Neural progenitor cell (in vitro differentiated cells): ENCODE measurements around the gene ST8SIA4. TPM values are rescaled to one million over a fixed set of nuclear protein-coding genes. Genes with fewer than 3 reads are reported as not detected.

ENCODE experiments used
- DNase-seq: peaks from one replicate; pipeline ENCODE4 v3.0.0-alpha.2; 2016; ENCODE audit warnings: low spot score
- H2AFZ ChIP-seq: fragments of 200-600 bp; sonication (generic); replicated peaks from 2 replicates; pipeline ENCODE4 v1.6.1; 2016; ENCODE audit warnings: antibody characterized with exemption
- H3F3A ChIP-seq: fragments of 200-600 bp; sonication (generic); 2 replicates; pipeline ENCODE4 v1.6.1; 2016; ENCODE audit warnings: antibody characterized with exemption, low read depth
- H3K27ac ChIP-seq: fragments of 200-600 bp; sonication (generic); 2 replicates; pipeline ENCODE4 v1.5.1; 2016; ENCODE audit warnings: mild to moderate bottlenecking
- H3K27me3 ChIP-seq: fragments of 200-600 bp; sonication (generic); 2 replicates; pipeline ENCODE4 v1.6.1; 2016; ENCODE audit warnings: mild to moderate bottlenecking, moderate library complexity
- H3K36me3 ChIP-seq: fragments of 200-600 bp; sonication (generic); 2 replicates; pipeline ENCODE4 v1.5.1; 2016
- H3K4me1 ChIP-seq: fragments of 200-600 bp; sonication (generic); 2 replicates; pipeline ENCODE4 v1.6.1; 2016; ENCODE audit warnings: mixed run types
- H3K4me2 ChIP-seq: fragments of 200-600 bp; sonication (generic); 2 replicates; pipeline ENCODE4 v1.6.1; 2016
- H3K4me3 ChIP-seq: fragments of 200-600 bp; sonication (generic); 2 replicates; pipeline ENCODE4 v1.5.1; 2016
- H3K79me2 ChIP-seq: fragments of 200-600 bp; sonication (generic); 2 replicates; pipeline ENCODE4 v1.6.1; 2016; ENCODE audit warnings: low read depth
- H3K9ac ChIP-seq: fragments of 200-600 bp; sonication (generic); 2 replicates; pipeline ENCODE4 v1.6.1; 2016
- H3K9me3 ChIP-seq: fragments of 200-600 bp; sonication (generic); 2 replicates; pipeline ENCODE4 v1.5.1; 2016; ENCODE audit warnings: low read depth
- H4K20me1 ChIP-seq: fragments of 200-600 bp; sonication (generic); 2 replicates; pipeline ENCODE4 v1.6.1; 2016; ENCODE audit warnings: low read depth
- H3K27ac Mint-ChIP-seq: 3 replicates; pipeline ENCODE4 v1.8.0; 2021; ENCODE audit warnings: mixed read lengths
- H3K27me3 Mint-ChIP-seq: 2 replicates; pipeline ENCODE4 v1.8.0; 2022; ENCODE audit warnings: low read depth, mild to moderate bottlenecking, inconsistent platforms, moderate library complexity, mixed read lengths; ENCODE audit not compliant: insufficient read depth
- H3K36me3 Mint-ChIP-seq: 3 replicates; pipeline ENCODE4 v1.8.0; 2021; ENCODE audit warnings: mixed read lengths
- H3K4me1 Mint-ChIP-seq: 3 replicates; pipeline ENCODE4 v1.8.0; 2021; ENCODE audit warnings: mixed read lengths
- H3K4me3 Mint-ChIP-seq: 3 replicates; pipeline ENCODE4 v1.8.0; 2021; ENCODE audit warnings: mild to moderate bottlenecking, moderate library complexity, mixed read lengths
- H3K9me3 Mint-ChIP-seq: 3 replicates; pipeline ENCODE4 v1.8.0; 2020; ENCODE audit warnings: mixed read lengths
- EZH2 ChIP-seq: fragments of 200-600 bp; sonication (generic); IDR thresholded peaks from 2 replicates; pipeline ENCODE4 v1.6.1; 2017; ENCODE audit warnings: antibody characterized with exemption, mild to moderate bottlenecking, moderate library complexity
- EZH2phosphoT487 ChIP-seq: fragments of 200-600 bp; sonication (generic); IDR thresholded peaks from 2 replicates; pipeline ENCODE4 v1.6.1; 2017; ENCODE audit warnings: antibody characterized with exemption
- total RNA-seq: library from RNA; depleted of rRNA; stranded (reverse); fragments of >200 nt; gene quantifications from 2 replicates; pipeline ENCODE4 v1.2.3, GENCODE V29; 2015; ENCODE audit warnings: low replicate concordance
- TF ChIP-seq, protein P1 (sequence below): fragments of 200-600 bp; sonication (generic); IDR thresholded peaks from 2 replicates; pipeline ENCODE4 v1.5.1; 2017; ENCODE audit warnings: antibody characterized with exemption, mild to moderate bottlenecking

ST8SIA4 gene
- total RNA-seq, 1 donor from 2014 or later, result 0.84 TPM

DNA sequence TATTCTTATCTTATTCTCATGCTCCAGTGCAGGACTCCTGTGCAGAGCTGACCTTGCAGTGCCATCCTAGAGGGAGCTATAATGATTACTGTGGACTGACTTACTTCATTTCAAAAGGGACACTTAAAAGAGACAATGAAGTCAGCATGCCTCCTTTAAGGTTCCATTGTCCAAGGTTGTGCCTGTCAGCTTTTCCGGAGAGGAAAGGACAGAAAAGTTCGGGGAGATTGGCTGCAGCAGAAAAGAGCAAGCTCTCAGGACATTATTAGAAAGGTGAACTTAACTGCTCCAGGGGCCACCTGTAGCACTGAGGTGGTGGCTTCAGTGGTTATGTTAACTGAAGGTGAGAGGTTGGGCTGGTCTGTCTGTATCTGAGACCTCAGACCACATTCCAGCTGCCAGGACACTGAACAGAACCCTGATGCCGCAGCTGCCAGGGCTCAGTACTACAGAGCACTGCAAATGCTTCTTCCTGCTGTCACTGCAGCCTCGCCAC, 112.9 kb downstream of the ST8SIA4 start:
- Histone ChIP-seq H3K79me2 (no peaks in the 10 kb centered on the region), H3K4me1 (peaks cover 14% of the 10 kb centered on the region), H3K9ac (no peak overlapping the region), H2AFZ (no peak overlapping the region), H3F3A (no peaks in the 10 kb centered on the region), H3K9me3 (no peaks in the 10 kb centered on the region), H3K36me3 (no peaks in the 10 kb centered on the region), H4K20me1 (no peaks in the 10 kb centered on the region), H3K4me3 (no peak overlapping the region), H3K4me2 (peak overlapping the region; percentile 32), H3K27ac (no peak overlapping the region), H3K27me3 (no peaks in the 10 kb centered on the region)
- Mint-ChIP-seq H3K27me3 (peaks cover 3% of the 10 kb centered on the region), H3K4me1 (peaks cover 47% of the 10 kb centered on the region), H3K4me3 (peak overlapping the region; percentile 28), H3K36me3 (no peaks in the 10 kb centered on the region), H3K9me3 (peaks cover 4% of the 10 kb centered on the region), H3K27ac (peak overlapping the region; percentile 8)
- peak; percentile 74 for DNase-seq
- TF ChIP-seq EZH2 (no peak), EZH2phosphoT487 (peak; percentile 46)
- TF ChIP-seq, protein P1, sequence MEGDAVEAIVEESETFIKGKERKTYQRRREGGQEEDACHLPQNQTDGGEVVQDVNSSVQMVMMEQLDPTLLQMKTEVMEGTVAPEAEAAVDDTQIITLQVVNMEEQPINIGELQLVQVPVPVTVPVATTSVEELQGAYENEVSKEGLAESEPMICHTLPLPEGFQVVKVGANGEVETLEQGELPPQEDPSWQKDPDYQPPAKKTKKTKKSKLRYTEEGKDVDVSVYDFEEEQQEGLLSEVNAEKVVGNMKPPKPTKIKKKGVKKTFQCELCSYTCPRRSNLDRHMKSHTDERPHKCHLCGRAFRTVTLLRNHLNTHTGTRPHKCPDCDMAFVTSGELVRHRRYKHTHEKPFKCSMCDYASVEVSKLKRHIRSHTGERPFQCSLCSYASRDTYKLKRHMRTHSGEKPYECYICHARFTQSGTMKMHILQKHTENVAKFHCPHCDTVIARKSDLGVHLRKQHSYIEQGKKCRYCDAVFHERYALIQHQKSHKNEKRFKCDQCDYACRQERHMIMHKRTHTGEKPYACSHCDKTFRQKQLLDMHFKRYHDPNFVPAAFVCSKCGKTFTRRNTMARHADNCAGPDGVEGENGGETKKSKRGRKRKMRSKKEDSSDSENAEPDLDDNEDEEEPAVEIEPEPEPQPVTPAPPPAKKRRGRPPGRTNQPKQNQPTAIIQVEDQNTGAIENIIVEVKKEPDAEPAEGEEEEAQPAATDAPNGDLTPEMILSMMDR, result peak; percentile 61

DNA sequence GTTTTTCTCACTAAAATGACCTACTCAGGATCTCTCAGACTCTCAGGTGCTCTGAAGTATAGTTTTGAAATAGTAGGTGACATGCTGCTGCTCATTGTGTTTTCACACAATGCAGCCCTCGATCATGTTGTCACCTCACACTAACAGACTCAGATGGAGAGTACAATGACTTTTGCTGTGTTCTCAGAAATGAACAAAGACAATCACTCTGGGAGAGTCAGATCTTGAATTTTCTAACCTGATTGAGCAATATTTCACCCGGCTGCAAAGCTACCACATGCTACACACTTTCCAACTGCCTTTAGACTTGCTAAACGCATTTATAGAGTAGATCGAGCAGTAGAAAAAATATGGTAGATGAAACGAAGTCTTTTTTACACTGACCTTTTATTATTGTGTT, 113.4 kb downstream of the ST8SIA4 start:
- DNase-seq, result no peak
- H3K36me3 ChIP-seq, result no peaks in the 10 kb centered on the region
- no peak overlapping the region for H3K27ac ChIP-seq
- Mint-ChIP-seq H3K27ac (no peak overlapping the region), H3K36me3 (no peaks in the 10 kb centered on the region), H3K4me3 (no peak overlapping the region), H3K4me1 (peaks cover 47% of the 10 kb centered on the region), H3K27me3 (peaks cover 3% of the 10 kb centered on the region), H3K9me3 (peaks cover 9% of the 10 kb centered on the region)
- H3K27me3 ChIP-seq, result no peaks in the 10 kb centered on the region
- peak overlapping the region; percentile 32 for H3K4me2 ChIP-seq
- H3K79me2 ChIP-seq, result no peaks in the 10 kb centered on the region
- no peak overlapping the region for H3K9ac ChIP-seq
- TF ChIP-seq EZH2 (no peak), EZH2phosphoT487 (no peak)
- TF ChIP-seq, protein P1, result no peak
- no peaks in the 10 kb centered on the region for H3F3A ChIP-seq
- H2AFZ ChIP-seq, result no peak overlapping the region
- peaks cover 14% of the 10 kb centered on the region for H3K4me1 ChIP-seq
- H3K9me3 ChIP-seq, result no peaks in the 10 kb centered on the region
- no peaks in the 10 kb centered on the region for H4K20me1 ChIP-seq
- no peak overlapping the region for H3K4me3 ChIP-seq

DNA sequence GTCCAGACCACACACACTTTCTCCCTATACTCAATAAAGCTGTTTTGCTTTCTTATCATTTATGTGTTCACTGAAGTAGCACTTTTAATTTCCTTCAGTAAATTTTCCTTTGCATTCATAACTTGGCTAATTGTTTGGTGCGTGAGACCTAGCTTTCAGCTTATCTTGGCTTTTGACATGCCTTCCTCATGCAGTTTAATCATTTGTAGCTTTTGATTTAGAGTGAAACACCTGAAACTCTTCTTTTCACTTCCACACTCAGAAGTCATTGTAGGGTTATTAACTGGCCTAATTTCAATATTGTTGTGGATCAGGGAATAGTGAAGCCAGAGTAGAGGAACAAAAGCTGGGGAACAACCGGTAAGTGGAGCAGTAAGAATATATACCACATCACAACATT, 114.7 kb downstream of the ST8SIA4 start:
- Histone ChIP-seq H3K36me3 (no peaks in the 10 kb centered on the region), H3F3A (no peaks in the 10 kb centered on the region), H3K9ac (no peak overlapping the region), H3K4me3 (no peak overlapping the region), H3K27ac (no peak overlapping the region), H3K4me2 (no peak overlapping the region), H3K79me2 (no peaks in the 10 kb centered on the region), H3K4me1 (peaks cover 14% of the 10 kb centered on the region), H2AFZ (no peak overlapping the region), H3K27me3 (no peaks in the 10 kb centered on the region), H4K20me1 (no peaks in the 10 kb centered on the region), H3K9me3 (no peaks in the 10 kb centered on the region)
- peaks cover 19% of the 10 kb centered on the region for H3K9me3 Mint-ChIP-seq
- no peak for TF ChIP-seq EZH2
- TF ChIP-seq, protein P1, result no peak
- no peak for TF ChIP-seq EZH2phosphoT487
- no peaks in the 10 kb centered on the region for H3K36me3 Mint-ChIP-seq
- no peak for DNase-seq
- peaks cover 3% of the 10 kb centered on the region for H3K27me3 Mint-ChIP-seq
- no peak overlapping the region for H3K4me3 Mint-ChIP-seq
- peaks cover 47% of the 10 kb centered on the region for H3K4me1 Mint-ChIP-seq
- H3K27ac Mint-ChIP-seq, result no peak overlapping the region
